ENCODE data around the gene TSGA10. TPM values are rescaled to one million over a fixed set of nuclear protein-coding genes. Genes with fewer than 3 reads are reported as not detected.

The TSGA10 gene
- total RNA-seq, 1 experiment from 2014 or later = 6.6 TPM

- no peak overlapping the region for H3K4me3 ChIP-seq (replicated peaks in 1 of 2; ENCODE audit: low read depth in 1 of 2, low read length in 2 of 2)
Measured at GRCh38 chr2:99084256-99084655, 70.5 kb downstream of the TSGA10 start.

More at GRCh38 chr2:99084256-99084655, 70.5 kb downstream of the TSGA10 start:
- Histone ChIP-seq H3K27me3 (ENCODE audit: insufficient read depth, low read length) (no peaks in the 10 kb centered on the region), H3K79me2 (ENCODE audit: insufficient read depth, low read length) (no peaks in the 10 kb centered on the region), H4K20me1 (ENCODE audit: insufficient read depth) (no peaks in the 10 kb centered on the region), H3K27ac (ENCODE audit: low read depth, low read length) (no peak overlapping the region), H3K9ac (ENCODE audit: low read length) (no peak overlapping the region), H3K9me2 (ENCODE audit: insufficient read depth) (no peaks in the 10 kb centered on the region), H3K9me3 (ENCODE audit: control insufficient read depth in 1 of 2, insufficient read depth in 1 of 2, low read depth in 1 of 2, low read length in 2 of 2) (no peaks in the 10 kb centered on the region), H3K4me2 (ENCODE audit: low read length) (no peak overlapping the region), H2AFZ (ENCODE audit: low read depth, low read length, poor library complexity, severe bottlenecking) (no peak overlapping the region), H3K36me3 (ENCODE audit: control insufficient read depth in 1 of 2, insufficient read depth in 2 of 2, low read length in 2 of 2) (no peaks in the 10 kb centered on the region), H3K4me1 (ENCODE audit: control insufficient read depth in 1 of 2, insufficient read depth in 2 of 2, low read length in 2 of 2) (no peaks in the 10 kb centered on the region)
- DNase-seq (ENCODE audit: low read depth, low spot score) (no peak), ATAC-seq (no peak)
- TF ChIP-seq JUND (IDR thresholded peaks at IDR 0.05) = no peak
- no peak for TF ChIP-seq SIN3A (IDR thresholded peaks at IDR 0.05; ENCODE audit: low read depth)
- no peak for TF ChIP-seq TCF7L2 (IDR thresholded peaks at IDR 0.05; ENCODE audit: borderline replicate concordance, extremely low read depth, insufficient read depth, insufficient read length)
- no peak for TF ChIP-seq REST (IDR thresholded peaks at IDR 0.05; ENCODE audit: low read depth)
- TF ChIP-seq CBX3 (IDR thresholded peaks at IDR 0.05; ENCODE audit: low read depth) = no peak
- TF ChIP-seq SP1 (IDR thresholded peaks at IDR 0.05; ENCODE audit: low read depth) = no peak
- TF ChIP-seq POLR2A (IDR thresholded peaks at IDR 0.05; ENCODE audit: borderline replicate concordance, extremely low read depth, insufficient read depth, insufficient read length) = no peak
- no peak for TF ChIP-seq YY1 (IDR thresholded peaks at IDR 0.05; ENCODE audit: extremely low read depth, insufficient replicate concordance, low read depth, low read length)
- no peak for TF ChIP-seq POLR2AphosphoS5 (IDR thresholded peaks at IDR 0.05; ENCODE audit: low read depth, low read length)
- no peak for TF ChIP-seq EZH2 (IDR thresholded peaks at IDR 0.05)
- no peak for TF ChIP-seq ZFX (IDR thresholded peaks at IDR 0.05)
- no peak for TF ChIP-seq FOSL1 (IDR thresholded peaks at IDR 0.05; ENCODE audit: low read depth)
- TF ChIP-seq MAX (IDR thresholded peaks at IDR 0.05) = no peak
- TF ChIP-seq CTCF (IDR thresholded peaks at IDR 0.05 in 2 of 3, conservative IDR thresholded peaks at IDR 0.05 in 1 of 3; ENCODE audit: borderline replicate concordance in 1 of 3, insufficient read depth in 1 of 3, low read depth in 2 of 3, low read length in 2 of 3) = no peak
- TF ChIP-seq ZBTB33 (IDR thresholded peaks at IDR 0.05; ENCODE audit: extremely low read depth, insufficient replicate concordance, low read length) = no peak
- TF ChIP-seq EGR1 (IDR thresholded peaks at IDR 0.05; ENCODE audit: low read depth) = no peak
- ChIA-PET RAD21 (ENCODE audit: low non-redundant PET in 1 of 2, low total read pairs in 2 of 2, uncharacterized antibody in 2 of 2, unreplicated experiment in 2 of 2) (no interaction called here), POLR2A (no interaction called here), CTCF (no interaction called here)
- no TSS peak for BruUV-seq (replicated peaks)
- intact Hi-C loops (cut with micrococcal nuclease) = no loop called here

All from HCT116 (cell line).